22Rv1 (cell line): Measurements from ENCODE around the gene GNAI1.

Experiments
- H3K27ac ChIP-seq: fragments of 450-650 bp; 2 replicates; pipeline ENCODE4 v1.5.1; 2017
- ZFX ChIP-seq: fragments of 450-650 bp; IDR thresholded peaks from 2 replicates; pipeline ENCODE4 v1.6.1; 2017; ENCODE audit warnings: antibody characterized with exemption, borderline replicate concordance
- TF ChIP-seq, protein P1 (sequence below): fragments of 450-650 bp; IDR thresholded peaks from 2 replicates; pipeline ENCODE4 v1.5.1; 2017; ENCODE audit warnings: mild to moderate bottlenecking

The GNAI1 gene

DNA sequence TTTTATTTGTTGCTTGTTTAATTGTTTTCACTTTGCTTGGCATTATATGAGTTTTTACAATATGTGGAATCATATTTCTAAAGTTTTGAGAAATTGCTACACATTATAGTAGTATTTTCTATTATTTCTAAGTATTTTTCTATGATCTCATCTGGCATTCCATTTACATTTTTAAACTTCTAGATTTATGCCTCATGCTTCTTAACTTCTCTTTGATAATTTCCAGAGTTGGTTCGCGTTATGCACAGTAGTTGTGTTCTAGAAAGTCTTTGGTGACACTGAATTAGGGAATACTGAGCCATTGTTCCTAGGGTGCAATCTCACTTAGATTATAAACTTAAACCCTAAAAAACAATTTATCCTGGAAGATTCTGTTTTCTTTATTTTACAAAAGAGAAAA is 129.2 kb downstream of the GNAI1 start:
- TF ChIP-seq, protein P1, sequence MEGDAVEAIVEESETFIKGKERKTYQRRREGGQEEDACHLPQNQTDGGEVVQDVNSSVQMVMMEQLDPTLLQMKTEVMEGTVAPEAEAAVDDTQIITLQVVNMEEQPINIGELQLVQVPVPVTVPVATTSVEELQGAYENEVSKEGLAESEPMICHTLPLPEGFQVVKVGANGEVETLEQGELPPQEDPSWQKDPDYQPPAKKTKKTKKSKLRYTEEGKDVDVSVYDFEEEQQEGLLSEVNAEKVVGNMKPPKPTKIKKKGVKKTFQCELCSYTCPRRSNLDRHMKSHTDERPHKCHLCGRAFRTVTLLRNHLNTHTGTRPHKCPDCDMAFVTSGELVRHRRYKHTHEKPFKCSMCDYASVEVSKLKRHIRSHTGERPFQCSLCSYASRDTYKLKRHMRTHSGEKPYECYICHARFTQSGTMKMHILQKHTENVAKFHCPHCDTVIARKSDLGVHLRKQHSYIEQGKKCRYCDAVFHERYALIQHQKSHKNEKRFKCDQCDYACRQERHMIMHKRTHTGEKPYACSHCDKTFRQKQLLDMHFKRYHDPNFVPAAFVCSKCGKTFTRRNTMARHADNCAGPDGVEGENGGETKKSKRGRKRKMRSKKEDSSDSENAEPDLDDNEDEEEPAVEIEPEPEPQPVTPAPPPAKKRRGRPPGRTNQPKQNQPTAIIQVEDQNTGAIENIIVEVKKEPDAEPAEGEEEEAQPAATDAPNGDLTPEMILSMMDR = no peak
- TF ChIP-seq ZFX = no peak
- no peak overlapping the region for H3K27ac ChIP-seq

- TF ChIP-seq ZFX = no peak
- H3K27ac ChIP-seq = no peak overlapping the region
These were observed 130.3 kb downstream of the GNAI1 start for GRCh38 chr7:80264769-80265495.

DNA sequence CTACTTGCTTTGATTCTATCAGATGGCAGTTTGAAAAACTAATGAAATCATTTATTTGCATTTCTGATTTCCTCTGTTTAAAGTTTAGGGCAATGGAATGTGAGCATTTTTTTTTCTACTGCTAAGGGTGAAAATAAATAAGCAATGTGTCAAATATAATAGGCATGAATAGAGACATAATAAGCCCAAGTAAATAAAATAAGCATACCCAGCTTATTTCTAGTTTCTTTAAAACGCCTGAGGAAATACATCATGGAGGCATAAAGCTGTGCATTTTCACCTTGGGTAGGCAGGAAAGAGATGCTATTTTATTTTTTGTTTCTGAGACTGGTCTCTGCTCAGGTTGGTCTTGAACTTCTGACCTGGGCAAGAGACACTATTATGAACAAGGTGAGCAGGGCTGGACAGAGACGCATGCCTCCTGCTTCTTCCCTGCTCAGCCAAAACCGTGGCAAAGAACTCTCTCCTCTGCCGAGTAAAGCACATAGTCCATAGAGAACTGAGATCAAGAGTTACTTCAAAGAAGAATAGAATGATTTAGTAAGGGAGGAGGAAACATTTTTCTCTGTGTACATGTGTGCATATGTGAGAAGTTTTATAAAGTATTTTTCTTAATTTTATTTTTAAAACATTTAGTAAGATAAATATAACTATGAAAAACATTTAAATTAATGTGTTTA is 138.1 kb downstream of the GNAI1 start:
- TF ChIP-seq, protein P1 = no peak
- no peak for TF ChIP-seq ZFX
- H3K27ac ChIP-seq = no peak overlapping the region

DNA sequence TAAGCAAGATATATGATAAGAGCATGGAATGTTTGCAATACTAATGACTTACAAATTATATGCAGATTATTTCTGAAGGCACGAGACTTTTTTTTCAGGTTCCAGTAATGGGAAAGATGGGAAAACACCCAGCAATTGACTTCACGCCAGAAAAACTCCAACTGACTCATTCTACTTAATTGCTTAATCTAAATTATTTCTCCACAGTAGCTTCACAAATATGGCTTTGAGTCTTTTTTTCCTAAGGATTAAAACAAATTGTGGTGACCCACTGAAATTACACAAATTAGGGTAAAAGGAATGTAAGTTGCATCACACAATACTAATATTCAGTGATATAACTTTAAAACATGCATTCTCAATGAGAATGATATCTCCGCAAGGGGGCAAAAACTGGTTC is 138.7 kb downstream of the GNAI1 start:
- H3K27ac ChIP-seq = no peak overlapping the region

DNA sequence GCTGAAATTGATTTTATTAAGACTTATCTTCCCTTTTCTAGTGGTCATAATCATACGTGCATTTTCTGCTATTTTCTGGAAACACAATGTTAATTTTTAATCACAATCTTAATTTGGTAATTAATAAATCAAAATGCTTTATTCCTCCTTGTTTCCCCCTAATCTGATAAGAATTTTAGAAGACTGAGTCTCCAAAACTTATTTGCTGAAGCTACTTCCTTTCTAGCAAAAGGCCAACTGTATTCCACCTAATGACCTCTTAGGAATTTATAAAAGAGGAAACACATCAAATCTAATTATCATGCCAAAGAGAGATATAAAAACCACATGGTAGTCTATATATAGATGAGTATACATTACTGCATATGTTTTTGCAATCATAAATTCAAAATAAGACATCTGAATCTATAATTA is 140.6 kb downstream of the GNAI1 start:
- no peak for TF ChIP-seq ZFX
- TF ChIP-seq, protein P1 = no peak
- no peak overlapping the region for H3K27ac ChIP-seq

More for the DNA sequence above, 138.7 kb downstream of the GNAI1 start:
- TF ChIP-seq, protein P1 = no peak
- no peak for TF ChIP-seq ZFX
